ENCODE results near the gene CELSR3.
A peak's percentile ranks its signal among the peaks of the same experiment; 100 is the strongest.

CELSR3 gene

GRCh38 chr3:48688032-48688736, 25.5 kb upstream of the CELSR3 start:
- in situ Hi-C loops (cut with MboI; ENCODE audit: low pct_unique_long_range_greater_than_20kb, low sequenced_read_pairs, unreplicated experiment), result no loop called here
- TF ChIP-seq CTCF (IDR thresholded peaks at IDR 0.05; ENCODE audit: extremely low read depth, insufficient read depth, missing control alignments), result no peak
- DNase-seq (ENCODE audit: low spot score), result no peak

- in situ Hi-C loops (cut with MboI; ENCODE audit: low pct_unique_long_range_greater_than_20kb, low sequenced_read_pairs, unreplicated experiment), result no loop called here
- no peak for TF ChIP-seq CTCF (IDR thresholded peaks at IDR 0.05; ENCODE audit: extremely low read depth, insufficient read depth, missing control alignments)
These were observed 24.6 kb upstream of the CELSR3 start for GRCh38 chr3:48687220-48687678.

GRCh38 chr3:48686538-48687219, 24.0 kb upstream of the CELSR3 start:
- in situ Hi-C loops (cut with MboI; ENCODE audit: low pct_unique_long_range_greater_than_20kb, low sequenced_read_pairs, unreplicated experiment), result no loop called here
- DNase-seq (ENCODE audit: low spot score), result no peak
- no peak for TF ChIP-seq CTCF (IDR thresholded peaks at IDR 0.05; ENCODE audit: extremely low read depth, insufficient read depth, missing control alignments)

More at GRCh38 chr3:48687220-48687678, 24.6 kb upstream of the CELSR3 start:
- no peak for DNase-seq (ENCODE audit: low spot score)

GRCh38 chr3:48685603-48686511, 23.2 kb upstream of the CELSR3 start, which contains the start of gene NCKIPSD:
Gene NCKIPSD (minus strand): TSS chr3:48685915. CDS start chr3:48685807, 108 bp downstream.
- DNase-seq (ENCODE audit: low spot score), result peak; percentile 98
- in situ Hi-C loops (cut with MboI; ENCODE audit: low pct_unique_long_range_greater_than_20kb, low sequenced_read_pairs, unreplicated experiment), result no loop called here
- TF ChIP-seq CTCF (IDR thresholded peaks at IDR 0.05; ENCODE audit: extremely low read depth, insufficient read depth, missing control alignments), result peak; percentile 91

GRCh38 chr3:48685293-48685602, 22.6 kb upstream of the CELSR3 start:
- in situ Hi-C loops (cut with MboI; ENCODE audit: low pct_unique_long_range_greater_than_20kb, low sequenced_read_pairs, unreplicated experiment), result no loop called here
- no peak for DNase-seq (ENCODE audit: low spot score)
- no peak for TF ChIP-seq CTCF (IDR thresholded peaks at IDR 0.05; ENCODE audit: extremely low read depth, insufficient read depth, missing control alignments)

- peak; percentile 57 for DNase-seq (ENCODE audit: low spot score)
- TF ChIP-seq CTCF (IDR thresholded peaks at IDR 0.05; ENCODE audit: extremely low read depth, insufficient read depth, missing control alignments), result no peak
- in situ Hi-C loops (cut with MboI; ENCODE audit: low pct_unique_long_range_greater_than_20kb, low sequenced_read_pairs, unreplicated experiment), result no loop called here
These were observed 21.9 kb upstream of the CELSR3 start for GRCh38 chr3:48684480-48685143.
